ENCODE results near the gene CLEC20A.
A peak's percentile ranks its signal among the peaks of the same experiment; 100 is the strongest.

CLEC20A gene

DNA sequence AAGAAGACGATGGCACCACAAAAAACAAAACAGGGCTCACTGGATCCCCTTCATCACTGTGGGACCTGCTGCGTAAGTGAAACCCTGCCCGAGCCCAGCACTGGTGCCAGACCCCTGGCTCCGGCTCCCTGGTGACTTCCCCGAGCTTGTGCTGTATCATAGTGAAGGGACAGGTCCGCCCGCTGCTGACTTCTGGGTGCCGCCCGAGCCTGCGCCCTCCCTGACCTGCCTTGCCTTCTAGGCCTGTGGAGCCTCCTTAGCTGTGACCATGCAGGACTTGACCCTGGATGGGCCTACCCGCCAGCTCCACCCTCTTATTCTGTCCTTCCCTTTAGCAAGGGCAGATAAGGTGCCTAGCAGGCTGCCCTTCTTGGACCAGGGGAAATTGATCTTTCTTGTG lies 24.0 kb upstream of the CLEC20A start:
- Histone ChIP-seq H3K27ac (no peak overlapping the region), H3K36me3 (no peaks in the 10 kb centered on the region), H3K27me3 (no peaks in the 10 kb centered on the region), H3K4me3 (no peak overlapping the region), H3K4me1 (no peaks in the 10 kb centered on the region), H3K9me3 (no peaks in the 10 kb centered on the region)
- no peak for TF ChIP-seq CTCF (IDR thresholded peaks at IDR 0.05)
- intact Hi-C loops (cut with DNase I; ENCODE audit: low total_unique reads) = no loop called here
- peak in 1 of 2 donors; percentile 20 for DNase-seq

DNA sequence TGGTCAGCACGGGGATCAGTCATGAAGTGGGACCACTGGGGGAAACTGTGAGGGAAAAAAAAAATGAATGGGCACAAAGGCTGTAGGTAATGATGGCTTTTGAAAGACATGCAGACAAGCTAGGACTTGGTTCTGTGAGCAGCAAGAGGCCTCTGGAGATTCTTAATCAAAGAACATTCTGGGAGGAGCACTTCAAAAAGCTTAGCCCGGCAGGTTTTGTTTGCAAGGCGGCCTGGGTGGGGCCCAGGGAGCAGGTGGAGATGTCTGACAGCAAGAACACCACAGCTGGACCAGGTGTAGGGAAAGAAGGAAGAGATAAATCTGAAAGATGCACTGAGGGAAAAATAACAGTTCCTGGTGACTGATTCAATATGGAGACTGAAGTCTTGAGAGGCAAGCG lies 22.1 kb upstream of the CLEC20A start:
- Histone ChIP-seq H3K9me3 (no peaks in the 10 kb centered on the region), H3K4me3 (no peak overlapping the region), H3K4me1 (no peaks in the 10 kb centered on the region), H3K27me3 (no peaks in the 10 kb centered on the region), H3K36me3 (no peaks in the 10 kb centered on the region), H3K27ac (no peak overlapping the region)
- TF ChIP-seq CTCF (IDR thresholded peaks at IDR 0.05) = no peak
- no peak for DNase-seq
- intact Hi-C loops (cut with DNase I; ENCODE audit: low total_unique reads) = no loop called here

- Histone ChIP-seq H3K4me3 (no peak overlapping the region), H3K4me1 (no peaks in the 10 kb centered on the region), H3K27ac (no peak overlapping the region), H3K36me3 (no peaks in the 10 kb centered on the region), H3K27me3 (no peaks in the 10 kb centered on the region), H3K9me3 (no peaks in the 10 kb centered on the region)
- no peak for DNase-seq
- intact Hi-C loops (cut with DNase I; ENCODE audit: low total_unique reads) = no loop called here
- TF ChIP-seq CTCF (IDR thresholded peaks at IDR 0.05) = no peak
These were observed 19.3 kb upstream of the CLEC20A start for GRCh38 chr1:178516110-178516509.

- Histone ChIP-seq H3K4me1 (no peaks in the 10 kb centered on the region), H3K27me3 (no peaks in the 10 kb centered on the region), H3K4me3 (no peak overlapping the region), H3K36me3 (no peaks in the 10 kb centered on the region), H3K9me3 (no peaks in the 10 kb centered on the region), H3K27ac (no peak overlapping the region)
- intact Hi-C loops (cut with DNase I; ENCODE audit: low total_unique reads) = no loop called here
- no peak for DNase-seq
- TF ChIP-seq CTCF (IDR thresholded peaks at IDR 0.05) = no peak
These were observed 16.7 kb upstream of the CLEC20A start for GRCh38 chr1:178513278-178513983.

GRCh38 chr1:178512566-178513277 lies 16.0 kb upstream of the CLEC20A start, which contains the start of gene TEX35:
Gene TEX35 (plus strand): TSS chr1:178513109. CDS start chr1:178513189, 80 bp downstream.
- H3K9me3 ChIP-seq = no peaks in the 10 kb centered on the region
- DNase-seq = no peak
- H3K27me3 ChIP-seq = no peaks in the 10 kb centered on the region
- no peaks in the 10 kb centered on the region for H3K4me1 ChIP-seq
- H3K4me3 ChIP-seq = no peak within 1 kb of the TSS
- H3K36me3 ChIP-seq = no peaks in the 10 kb centered on the region
- no peak within 1 kb of the TSS for H3K27ac ChIP-seq
- intact Hi-C loops (cut with DNase I; ENCODE audit: low total_unique reads) = no loop called here
- no peak for TF ChIP-seq CTCF (IDR thresholded peaks at IDR 0.05)

Data from tibial artery (tissue), 4 donors.